DOHH2 (cell line): ENCODE measurements around the gene ZBTB46.

Experiments used
- H3F3A ChIP-seq: fragments of 200-600 bp; sonication (generic), shearing (Covaris generic); 2 replicates; pipeline ENCODE4 v1.6.0; 2016; ENCODE audit warnings: antibody characterized with exemption, mild to moderate bottlenecking; ENCODE audit not compliant: control insufficient read depth, insufficient read depth
- H3K27ac ChIP-seq: fragments of 200-600 bp; sonication (generic); 2 replicates; pipeline ENCODE4 v1.5.1; 2014; ENCODE audit warnings: low read depth, mild to moderate bottlenecking, low read length, moderate library complexity
- H3K27me3 ChIP-seq: fragments of 200-600 bp; sonication (generic); 2 replicates; pipeline ENCODE4 v1.6.1; 2014; ENCODE audit warnings: mild to moderate bottlenecking, low read length, mixed read lengths; ENCODE audit not compliant: control insufficient read depth
- H3K36me3 ChIP-seq: fragments of 200-600 bp; sonication (generic); 2 replicates; pipeline ENCODE4 v1.6.1; 2014; ENCODE audit warnings: mild to moderate bottlenecking, low read length, moderate library complexity, mixed read lengths; ENCODE audit not compliant: control insufficient read depth
- H3K4me1 ChIP-seq: fragments of 200-600 bp; sonication (generic); 2 replicates; pipeline ENCODE4 v1.6.1; 2014; ENCODE audit warnings: mild to moderate bottlenecking, low read length, mixed read lengths; ENCODE audit not compliant: control insufficient read depth
- H3K4me2 ChIP-seq: fragments of 200-600 bp; sonication (generic); 2 replicates; pipeline ENCODE4 v1.6.0; 2014; ENCODE audit warnings: mild to moderate bottlenecking, low read length, moderate library complexity
- H3K4me3 ChIP-seq: fragments of 200-600 bp; sonication (generic); 2 replicates; pipeline ENCODE4 v1.5.1; 2014; ENCODE audit warnings: mild to moderate bottlenecking, low read length, mixed read lengths
- H3K79me2 ChIP-seq: fragments of 200-600 bp; sonication (generic); 2 replicates; pipeline ENCODE4 v1.6.1; 2014; ENCODE audit warnings: mild to moderate bottlenecking, low read length, mixed read lengths; ENCODE audit not compliant: control insufficient read depth
- H3K9me2 ChIP-seq: fragments of 200-600 bp; sonication (generic); replicated peaks from 2 replicates; pipeline ENCODE4 v1.6.1; 2014; ENCODE audit warnings: mild to moderate bottlenecking, low read length, mixed read lengths; ENCODE audit not compliant: control insufficient read depth
- H3K9me3 ChIP-seq: fragments of 200-600 bp; sonication (generic); 2 replicates; pipeline ENCODE4 v1.6.1; 2014; ENCODE audit warnings: antibody characterized with exemption, low read length, mixed read lengths; ENCODE audit not compliant: control insufficient read depth, insufficient read depth
- H4K20me1 ChIP-seq: fragments of 200-600 bp; sonication (generic); 2 replicates; pipeline ENCODE4 v1.6.0; 2014; ENCODE audit warnings: low read depth, mild to moderate bottlenecking, antibody characterized with exemption, low read length, moderate library complexity; ENCODE audit not compliant: control insufficient read depth, insufficient read depth
- EZH2phosphoT487 ChIP-seq: fragments of 200-600 bp; sonication (generic); IDR thresholded peaks from 2 replicates; pipeline ENCODE4 v1.6.1; 2017; ENCODE audit warnings: borderline replicate concordance, mild to moderate bottlenecking, antibody characterized with exemption, low read length, moderate library complexity, mixed read lengths
- TF ChIP-seq, protein P1 (sequence below): fragments of 200-600 bp; sonication (generic); IDR thresholded peaks from one replicate; pipeline ENCODE4 v1.5.1; 2014; ENCODE audit warnings: antibody characterized with exemption, mild to moderate bottlenecking, low read depth, low read length; ENCODE audit not compliant: poor library complexity, severe bottlenecking

The ZBTB46 gene

DNA sequence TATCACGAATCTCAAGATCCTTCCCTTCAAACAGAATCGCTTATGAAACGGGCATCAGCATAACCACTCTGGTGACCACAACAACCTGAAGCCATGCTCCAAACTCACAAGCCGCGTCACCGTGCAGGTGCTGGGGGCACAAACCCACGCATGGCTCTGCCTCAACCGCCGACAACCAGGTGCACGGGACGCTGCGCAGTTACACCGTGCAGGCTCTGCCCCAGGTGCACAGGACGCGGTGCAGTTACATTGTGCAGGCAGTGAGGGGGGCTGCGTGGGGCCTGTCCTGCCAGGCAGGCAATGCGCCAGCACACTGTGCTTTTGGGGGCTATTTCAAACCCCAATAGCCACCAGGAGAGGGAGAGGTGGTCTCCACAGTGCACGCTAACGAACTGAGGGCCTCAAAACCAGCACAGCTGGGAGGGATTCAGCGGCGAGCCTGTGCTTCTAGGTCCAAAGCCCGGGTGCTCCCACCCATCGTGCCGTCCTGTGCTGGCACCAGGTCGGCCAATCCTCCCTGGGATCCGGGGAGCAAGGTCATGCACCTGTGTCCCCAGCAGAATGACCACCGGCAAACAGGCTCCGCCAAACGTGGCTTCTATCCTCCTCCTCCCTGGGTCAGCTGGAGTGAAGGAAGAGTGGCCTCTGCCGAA lies 35.8 kb downstream of the ZBTB46 start:
- Histone ChIP-seq H4K20me1 (no peaks in the 10 kb centered on the region), H3K4me2 (no peak overlapping the region)

GRCh38 chr20:63794614-63795013 lies 36.5 kb downstream of the ZBTB46 start:
- H3K4me2 ChIP-seq, result no peak overlapping the region
- no peak overlapping the region for H3K4me3 ChIP-seq
- H3K27ac ChIP-seq, result no peak overlapping the region
- TF ChIP-seq EZH2phosphoT487, result no peak
- TF ChIP-seq, protein P1, sequence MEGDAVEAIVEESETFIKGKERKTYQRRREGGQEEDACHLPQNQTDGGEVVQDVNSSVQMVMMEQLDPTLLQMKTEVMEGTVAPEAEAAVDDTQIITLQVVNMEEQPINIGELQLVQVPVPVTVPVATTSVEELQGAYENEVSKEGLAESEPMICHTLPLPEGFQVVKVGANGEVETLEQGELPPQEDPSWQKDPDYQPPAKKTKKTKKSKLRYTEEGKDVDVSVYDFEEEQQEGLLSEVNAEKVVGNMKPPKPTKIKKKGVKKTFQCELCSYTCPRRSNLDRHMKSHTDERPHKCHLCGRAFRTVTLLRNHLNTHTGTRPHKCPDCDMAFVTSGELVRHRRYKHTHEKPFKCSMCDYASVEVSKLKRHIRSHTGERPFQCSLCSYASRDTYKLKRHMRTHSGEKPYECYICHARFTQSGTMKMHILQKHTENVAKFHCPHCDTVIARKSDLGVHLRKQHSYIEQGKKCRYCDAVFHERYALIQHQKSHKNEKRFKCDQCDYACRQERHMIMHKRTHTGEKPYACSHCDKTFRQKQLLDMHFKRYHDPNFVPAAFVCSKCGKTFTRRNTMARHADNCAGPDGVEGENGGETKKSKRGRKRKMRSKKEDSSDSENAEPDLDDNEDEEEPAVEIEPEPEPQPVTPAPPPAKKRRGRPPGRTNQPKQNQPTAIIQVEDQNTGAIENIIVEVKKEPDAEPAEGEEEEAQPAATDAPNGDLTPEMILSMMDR, result no peak
- H3F3A ChIP-seq, result no peaks in the 10 kb centered on the region
- no peaks in the 10 kb centered on the region for H3K9me2 ChIP-seq
- H4K20me1 ChIP-seq, result no peaks in the 10 kb centered on the region
- H3K27me3 ChIP-seq, result no peaks in the 10 kb centered on the region
- H3K9me3 ChIP-seq, result no peaks in the 10 kb centered on the region
- no peaks in the 10 kb centered on the region for H3K36me3 ChIP-seq
- no peaks in the 10 kb centered on the region for H3K79me2 ChIP-seq
- H3K4me1 ChIP-seq, result no peaks in the 10 kb centered on the region

More for the DNA sequence above, 35.8 kb downstream of the ZBTB46 start:
- no peaks in the 10 kb centered on the region for H3K9me3 ChIP-seq
- no peak overlapping the region for H3K27ac ChIP-seq
- no peak overlapping the region for H3K4me3 ChIP-seq
- H3K79me2 ChIP-seq, result no peaks in the 10 kb centered on the region
- no peaks in the 10 kb centered on the region for H3F3A ChIP-seq
- H3K4me1 ChIP-seq, result no peaks in the 10 kb centered on the region
- no peaks in the 10 kb centered on the region for H3K9me2 ChIP-seq
- H3K36me3 ChIP-seq, result no peaks in the 10 kb centered on the region
- H3K27me3 ChIP-seq, result no peaks in the 10 kb centered on the region
- no peak for TF ChIP-seq EZH2phosphoT487
- TF ChIP-seq, protein P1, result no peak

DNA sequence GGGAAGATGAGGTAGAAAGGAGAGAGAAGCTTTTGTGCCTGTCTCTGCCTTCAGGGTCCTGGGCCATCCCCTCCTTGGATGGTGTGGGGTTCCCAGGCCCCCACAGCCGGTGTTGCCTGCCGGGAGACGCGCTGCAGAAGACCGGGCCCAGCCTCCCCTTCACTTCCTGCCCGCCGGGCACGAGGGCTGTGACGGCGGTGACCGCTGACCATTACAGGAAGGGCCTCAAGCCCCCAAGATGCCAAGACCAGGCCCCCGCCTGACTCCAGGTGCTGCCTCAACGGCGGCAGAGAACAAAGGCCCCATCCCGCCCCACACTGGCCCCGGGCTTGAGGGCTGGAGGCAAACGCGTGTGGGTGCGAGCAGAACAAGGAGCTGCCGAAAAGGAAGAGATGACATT lies 38.2 kb downstream of the ZBTB46 start:
- H3K9me2 ChIP-seq, result no peaks in the 10 kb centered on the region
- no peak overlapping the region for H3K4me2 ChIP-seq
- no peaks in the 10 kb centered on the region for H3K4me1 ChIP-seq

More for the DNA sequence above, 38.2 kb downstream of the ZBTB46 start:
- H3K27ac ChIP-seq, result no peak overlapping the region
- no peak overlapping the region for H3K4me3 ChIP-seq
- no peaks in the 10 kb centered on the region for H4K20me1 ChIP-seq
- H3K27me3 ChIP-seq, result no peaks in the 10 kb centered on the region
- no peaks in the 10 kb centered on the region for H3K9me3 ChIP-seq
- H3K79me2 ChIP-seq, result no peaks in the 10 kb centered on the region
- no peak for TF ChIP-seq EZH2phosphoT487
- TF ChIP-seq, protein P1, result no peak
- H3K36me3 ChIP-seq, result no peaks in the 10 kb centered on the region
- H3F3A ChIP-seq, result no peaks in the 10 kb centered on the region
